Activated naive CD4-positive, alpha-beta T cell treated with anti-CD3 and anti-CD28 coated beads, Interleukin-2, amount 10 ng/mL, durations not matched to agents 7 days and 5 days (primary cell): ENCODE data around the gene ZBTB48.

ENCODE experiments used
- CTCF ChIA-PET: fragments of 350-600 bp; sonication (Branson Sonifier 250); formaldehyde crosslinking; loops from one replicate; lab custom pipeline; 2021; ENCODE audit warnings: antibody characterized with exemption; lab: Charles Lee
- DNase-seq: peaks from one replicate; pipeline ENCODE4 v3.0.0-alpha.2; 2020
- H3K27ac Mint-ChIP-seq: one replicate; pipeline ENCODE4 v1.8.0; 2021; ENCODE audit warnings: mild to moderate bottlenecking, moderate library complexity, mixed read lengths
- H3K27me3 Mint-ChIP-seq: one replicate; pipeline ENCODE4 v1.8.0; 2021; ENCODE audit warnings: mild to moderate bottlenecking, mixed read lengths
- H3K36me3 Mint-ChIP-seq: one replicate; pipeline ENCODE4 v1.8.0; 2021; ENCODE audit warnings: mixed read lengths
- H3K4me1 Mint-ChIP-seq: one replicate; pipeline ENCODE4 v1.8.0; 2021; ENCODE audit warnings: mixed read lengths
- H3K4me3 Mint-ChIP-seq: one replicate; pipeline ENCODE4 v1.8.0; 2021; ENCODE audit warnings: mild to moderate bottlenecking, moderate library complexity, mixed read lengths
- H3K9me3 Mint-ChIP-seq: one replicate; pipeline ENCODE4 v1.8.0; 2021; ENCODE audit warnings: mixed read lengths

The ZBTB48 gene

GRCh38 chr1:6600410-6601048 lies 20.7 kb downstream of the ZBTB48 start:
- CTCF ChIA-PET = interaction anchor here (0.8 to 1.8 kb wide), 8 partner anchors 16 to 112 kb away, joined by 3 to 8 read pairs (median 4); partner anchors contain the start of genes NOL9 and TAS1R1
- Mint-ChIP-seq H3K4me1 (peaks cover 54% of the 10 kb centered on the region), H3K36me3 (peaks cover 25% of the 10 kb centered on the region)

GRCh38 chr1:6601049-6601922 lies 21.5 kb downstream of the ZBTB48 start:
- CTCF ChIA-PET = interaction anchor here (0.8 to 1.8 kb wide), 9 partner anchors 11 to 113 kb away, joined by 3 to 5 read pairs (median 3); partner anchors contain the start of gene NOL9

More at GRCh38 chr1:6600410-6601048, 20.7 kb downstream of the ZBTB48 start:
- Mint-ChIP-seq H3K4me3 (peak overlapping the region; percentile 85), H3K27me3 (no peaks in the 10 kb centered on the region), H3K9me3 (no peaks in the 10 kb centered on the region), H3K27ac (peak overlapping the region; percentile 96)
- DNase-seq = no peak

GRCh38 chr1:6601923-6602668 lies 22.3 kb downstream of the ZBTB48 start:
- peak overlapping the region; percentile 85 for H3K4me3 Mint-ChIP-seq
- H3K9me3 Mint-ChIP-seq = no peaks in the 10 kb centered on the region
- DNase-seq = peak; percentile 39
- peak overlapping the region; percentile 96 for H3K27ac Mint-ChIP-seq
- H3K36me3 Mint-ChIP-seq = peaks cover 17% of the 10 kb centered on the region
- no peaks in the 10 kb centered on the region for H3K27me3 Mint-ChIP-seq
- CTCF ChIA-PET = interaction anchor here (0.9 to 1.8 kb wide), 7 partner anchors 11 to 112 kb away, joined by 3 to 6 read pairs (median 4); partner anchors contain the start of gene NOL9
- H3K4me1 Mint-ChIP-seq = peaks cover 46% of the 10 kb centered on the region

More at GRCh38 chr1:6601049-6601922, 21.5 kb downstream of the ZBTB48 start:
- peaks cover 48% of the 10 kb centered on the region for H3K4me1 Mint-ChIP-seq
- peaks cover 17% of the 10 kb centered on the region for H3K36me3 Mint-ChIP-seq
- peak overlapping the region; percentile 85 for H3K4me3 Mint-ChIP-seq
- H3K27me3 Mint-ChIP-seq = no peaks in the 10 kb centered on the region
- no peaks in the 10 kb centered on the region for H3K9me3 Mint-ChIP-seq
- peak; percentile 84 for DNase-seq
- peak overlapping the region; percentile 96 for H3K27ac Mint-ChIP-seq

- peak within 1 kb of the TSS; percentile 85 for H3K4me3 Mint-ChIP-seq
- DNase-seq = peak; percentile 85
- H3K27me3 Mint-ChIP-seq = peaks cover 3% of the 10 kb centered on the region
- H3K36me3 Mint-ChIP-seq = peaks cover 13% of the 10 kb centered on the region
- H3K4me1 Mint-ChIP-seq = peaks cover 40% of the 10 kb centered on the region
- CTCF ChIA-PET = interaction anchor here (0.8 to 1.8 kb wide), 5 partner anchors 21 to 112 kb away, joined by 3 to 6 read pairs (median 5); partner anchors contain the start of gene NOL9
- no peaks in the 10 kb centered on the region for H3K9me3 Mint-ChIP-seq
- H3K27ac Mint-ChIP-seq = peak within 1 kb of the TSS; percentile 99
These were observed 23.0 kb downstream of the ZBTB48 start, which contains the start of gene KLHL21 for GRCh38 chr1:6602669-6603237. TSS of gene KLHL21 (minus strand) at chr1:6602869. CDS start at chr1:6602817, 52 bp downstream.

- CTCF ChIA-PET = interaction anchor here (0.6 to 1.8 kb wide), 3 partner anchors 31 to 113 kb away, joined by 3 to 6 read pairs (median 3); no protein-coding TSS in a partner anchor
- H3K4me1 Mint-ChIP-seq = peaks cover 36% of the 10 kb centered on the region
- DNase-seq = peak; percentile 79
These were observed 23.6 kb downstream of the ZBTB48 start for GRCh38 chr1:6603238-6603914.

GRCh38 chr1:6603915-6604558 lies 24.2 kb downstream of the ZBTB48 start:
- CTCF ChIA-PET = interaction anchor here (0.6 to 1.8 kb wide), 3 partner anchors 31 to 114 kb away, joined by 3 to 6 read pairs (median 3); no protein-coding TSS in a partner anchor
- H3K4me3 Mint-ChIP-seq = peak overlapping the region; percentile 76
- no peaks in the 10 kb centered on the region for H3K9me3 Mint-ChIP-seq
- DNase-seq = peak; percentile 53
- peak overlapping the region; percentile 99 for H3K27ac Mint-ChIP-seq
- H3K27me3 Mint-ChIP-seq = peaks cover 6% of the 10 kb centered on the region
- H3K36me3 Mint-ChIP-seq = peaks cover 9% of the 10 kb centered on the region
- peaks cover 31% of the 10 kb centered on the region for H3K4me1 Mint-ChIP-seq

More at GRCh38 chr1:6603238-6603914, 23.6 kb downstream of the ZBTB48 start:
- Mint-ChIP-seq H3K27me3 (peaks cover 6% of the 10 kb centered on the region), H3K4me3 (peak overlapping the region; percentile 76), H3K9me3 (no peaks in the 10 kb centered on the region), H3K36me3 (peaks cover 9% of the 10 kb centered on the region), H3K27ac (peak overlapping the region; percentile 99)

- H3K4me1 Mint-ChIP-seq = peaks cover 37% of the 10 kb centered on the region
- CTCF ChIA-PET = interaction anchor here (0.7 to 1.1 kb wide), 3 partner anchors 11 to 60 kb away, joined by 3 read pairs; no protein-coding TSS in a partner anchor
- no peak for DNase-seq
- peak overlapping the region; percentile 91 for H3K4me3 Mint-ChIP-seq
- peaks cover 5% of the 10 kb centered on the region for H3K36me3 Mint-ChIP-seq
- no peaks in the 10 kb centered on the region for H3K9me3 Mint-ChIP-seq
- H3K27me3 Mint-ChIP-seq = peaks cover 6% of the 10 kb centered on the region
- H3K27ac Mint-ChIP-seq = peak overlapping the region; percentile 85
These were observed 33.0 kb downstream of the ZBTB48 start for GRCh38 chr1:6612641-6613360.

GRCh38 chr1:6613361-6614018 lies 33.7 kb downstream of the ZBTB48 start, which contains the start of gene PHF13:
TSS of gene PHF13 (plus strand) at chr1:6613731. CDS start at chr1:6614067, 336 bp downstream.
- H3K36me3 Mint-ChIP-seq = peaks cover 7% of the 10 kb centered on the region
- H3K4me1 Mint-ChIP-seq = peaks cover 37% of the 10 kb centered on the region
- H3K4me3 Mint-ChIP-seq = peak within 1 kb of the TSS; percentile 91
- peak; percentile 100 for DNase-seq
- peak within 1 kb of the TSS; percentile 85 for H3K27ac Mint-ChIP-seq
- peaks cover 3% of the 10 kb centered on the region for H3K27me3 Mint-ChIP-seq
- CTCF ChIA-PET = no interaction called here
- no peaks in the 10 kb centered on the region for H3K9me3 Mint-ChIP-seq

- H3K4me3 Mint-ChIP-seq = peak overlapping the region; percentile 84
- peaks cover 3% of the 10 kb centered on the region for H3K27me3 Mint-ChIP-seq
- H3K4me1 Mint-ChIP-seq = peaks cover 36% of the 10 kb centered on the region
- no peaks in the 10 kb centered on the region for H3K9me3 Mint-ChIP-seq
- H3K27ac Mint-ChIP-seq = no peak overlapping the region
- peak; percentile 79 for DNase-seq
- peaks cover 7% of the 10 kb centered on the region for H3K36me3 Mint-ChIP-seq
- CTCF ChIA-PET = no interaction called here
These were observed 34.5 kb downstream of the ZBTB48 start for GRCh38 chr1:6614019-6614928.

- peaks cover 31% of the 10 kb centered on the region for H3K4me1 Mint-ChIP-seq
- CTCF ChIA-PET = interaction anchor here (1.3 kb wide), 1 partner anchor 11 kb away, joined by 3 read pairs; no protein-coding TSS in a partner anchor
These were observed 35.4 kb downstream of the ZBTB48 start for GRCh38 chr1:6614929-6615785.

More at GRCh38 chr1:6614929-6615785, 35.4 kb downstream of the ZBTB48 start:
- peak overlapping the region; percentile 63 for H3K4me3 Mint-ChIP-seq
- peaks cover 15% of the 10 kb centered on the region for H3K36me3 Mint-ChIP-seq
- peak; percentile 39 for DNase-seq
- H3K27ac Mint-ChIP-seq = no peak overlapping the region
- no peaks in the 10 kb centered on the region for H3K9me3 Mint-ChIP-seq
- peaks cover 3% of the 10 kb centered on the region for H3K27me3 Mint-ChIP-seq
